ENCODE measurements around the gene MYT1.

GRCh38 chr20:64254571-64255360 is 90.5 kb downstream of the MYT1 start:
- TF ChIP-seq CTCF (IDR thresholded peaks at IDR 0.05) (no peak), POLR2AphosphoS5 (IDR thresholded peaks at IDR 0.05; ENCODE audit: low read depth, low read length) (no peak), YY1 (IDR thresholded peaks at IDR 0.05; ENCODE audit: low read depth) (no peak), MAX (IDR thresholded peaks at IDR 0.05; ENCODE audit: low read depth) (no peak), RAD21 (IDR thresholded peaks at IDR 0.05; ENCODE audit: low read length) (no peak), MXI1 (IDR thresholded peaks at IDR 0.05; ENCODE audit: low read depth, low read length) (no peak), REST (IDR thresholded peaks at IDR 0.05; ENCODE audit: low read depth, low read length) (no peak), NRF1 (IDR thresholded peaks at IDR 0.05; ENCODE audit: low read depth, low read length) (no peak), SMC3 (IDR thresholded peaks at IDR 0.05; ENCODE audit: low read depth, low read length) (no peak), FOXM1 (IDR thresholded peaks at IDR 0.05; ENCODE audit: low read depth) (no peak), ZBTB33 (IDR thresholded peaks at IDR 0.05; ENCODE audit: borderline replicate concordance, low read depth) (no peak), EP300 (IDR thresholded peaks at IDR 0.05; ENCODE audit: borderline replicate concordance in 1 of 2, low read depth in 1 of 2, low read length in 1 of 2) (no peak)
